Neuronal stem cell (in vitro differentiated cells): Measurements from ENCODE around the gene SEMA3F.

ENCODE experiments used
- DNase-seq: peaks from one replicate; pipeline ENCODE4 v3.0.0-alpha.2; 2013; ENCODE audit warnings: low spot score
- H2AFZ ChIP-seq: one replicate; pipeline ENCODE4 v1.6.1; 2013; ENCODE audit warnings: mild to moderate bottlenecking, low read length, inconsistent platforms
- H2AK5ac ChIP-seq: 2 replicates; pipeline ENCODE4 v1.6.1; 2013; ENCODE audit warnings: low read depth, mild to moderate bottlenecking, inconsistent platforms, low read length, moderate library complexity, mixed read lengths
- H2BK120ac ChIP-seq: 2 replicates; pipeline ENCODE4 v1.6.1; 2013; ENCODE audit warnings: low read depth, mild to moderate bottlenecking, inconsistent platforms, low read length, moderate library complexity, mixed read lengths
- H2BK12ac ChIP-seq: one replicate; pipeline ENCODE4 v1.6.1; 2013; ENCODE audit warnings: low read length, inconsistent platforms
- H2BK15ac ChIP-seq: 2 replicates; pipeline ENCODE4 v1.6.1; 2013; ENCODE audit warnings: mild to moderate bottlenecking, low read length, inconsistent platforms, mixed read lengths
- H2BK5ac ChIP-seq: one replicate; pipeline ENCODE4 v1.6.1; 2013; ENCODE audit warnings: inconsistent platforms, mild to moderate bottlenecking, low read length, moderate library complexity
- H3K14ac ChIP-seq: one replicate; pipeline ENCODE4 v1.6.1; 2013; ENCODE audit warnings: low read length, inconsistent platforms
- H3K18ac ChIP-seq: 2 replicates; pipeline ENCODE4 v1.6.1; 2013; ENCODE audit warnings: low read length, inconsistent platforms
- H3K23ac ChIP-seq: 2 replicates; pipeline ENCODE4 v1.6.1; 2013; ENCODE audit warnings: low read depth, mild to moderate bottlenecking, mixed read lengths, low read length, inconsistent platforms; ENCODE audit not compliant: poor library complexity
- H3K27ac ChIP-seq: replicated peaks from 3 replicates; pipeline ENCODE4 v1.5.1; 2013; ENCODE audit warnings: low read length, inconsistent platforms
- H3K27me3 ChIP-seq, 3 experiments: 2 replicates each; pipeline ENCODE4 v1.6.1; 2013; ENCODE audit warnings: low read length in 3 of 3, mild to moderate bottlenecking in 2 of 3, inconsistent platforms in 1 of 3, low read depth in 1 of 3, mixed read lengths in 1 of 3, moderate library complexity in 1 of 3; ENCODE audit not compliant: control insufficient read depth in 3 of 3, insufficient read depth in 3 of 3
- H3K36me3 ChIP-seq, 2 donors: replicated peaks in 1 of 2; 2 replicates each; pipeline ENCODE4 v1.6.1; 2013; ENCODE audit warnings: low read length in 2 of 2; ENCODE audit not compliant: control insufficient read depth in 2 of 2, insufficient read depth in 2 of 2
- H3K4ac ChIP-seq: 2 replicates; pipeline ENCODE4 v1.6.1; 2013; ENCODE audit warnings: inconsistent platforms, mild to moderate bottlenecking, low read length, moderate library complexity
- H3K4me1 ChIP-seq, 2 donors: 1 replicate in 1 of 2; 2 replicates in 1 of 2; pipeline ENCODE4 v1.6.1; 2013; ENCODE audit warnings: low read length in 2 of 2, low read depth in 1 of 2; ENCODE audit not compliant: control insufficient read depth in 2 of 2, insufficient read depth in 1 of 2
- H3K4me2 ChIP-seq: one replicate; pipeline ENCODE4 v1.6.1; 2013; ENCODE audit warnings: mild to moderate bottlenecking, low read length, inconsistent platforms; ENCODE audit not compliant: insufficient read depth, poor library complexity, severe bottlenecking
- H3K4me3 ChIP-seq, 2 donors: 2 replicates each; pipeline ENCODE4 v1.5.1; 2013; ENCODE audit warnings: low read length in 2 of 2, mild to moderate bottlenecking in 2 of 2, inconsistent platforms in 1 of 2, moderate library complexity in 1 of 2
- H3K79me1 ChIP-seq: one replicate; pipeline ENCODE4 v1.6.1; 2013; ENCODE audit warnings: low read depth, mild to moderate bottlenecking, inconsistent platforms, low read length, moderate library complexity
- H3K9ac ChIP-seq: one replicate; pipeline ENCODE4 v1.6.1; 2013; ENCODE audit warnings: mild to moderate bottlenecking, low read depth, low read length, inconsistent platforms; ENCODE audit not compliant: poor library complexity
- H3K9me3 ChIP-seq, 2 donors: replicated peaks in 1 of 2; 2 replicates each; pipeline versions ENCODE3 to v1.6.1; 2013; ENCODE audit warnings: low read length in 2 of 2, mild to moderate bottlenecking in 2 of 2, inconsistent platforms in 1 of 2, low read depth in 1 of 2, mixed read lengths in 1 of 2, moderate library complexity in 1 of 2; ENCODE audit not compliant: control insufficient read depth in 2 of 2, insufficient read depth in 1 of 2
- H4K8ac ChIP-seq: one replicate; pipeline ENCODE4 v1.6.1; 2013; ENCODE audit warnings: low read depth, mild to moderate bottlenecking, inconsistent platforms, low read length, moderate library complexity
- H4K91ac ChIP-seq: one replicate; pipeline ENCODE4 v1.6.1; 2013; ENCODE audit warnings: low read length, low read depth, mild to moderate bottlenecking, inconsistent platforms; ENCODE audit not compliant: poor library complexity
- WGBS, 2 donors: extraction: QIAGEN DNeasy Blood & Tissue Kit; methylation state at CpG; one replicate each; pipeline ENCODE4 v1.1.7; 2013; ENCODE audit warnings: missing lambda C conversion rate in 2 of 2, mixed read lengths in 1 of 2; ENCODE audit not compliant: insufficient read length in 2 of 2, insufficient replicate concordance in 1 of 2; ENCODE audit errors: extremely low coverage in 2 of 2; 5-methylcytosine and 5-hydroxymethylcytosine counted together

Gene SEMA3F

GRCh38 chr3:50126287-50127211 is 28.6 kb upstream of the SEMA3F start:
- Histone ChIP-seq H2BK5ac (peak overlapping the region; percentile 97), H4K91ac (peak overlapping the region; percentile 94), H3K79me1 (no peaks in the 10 kb centered on the region), H3K14ac (peak overlapping the region; percentile 14), H3K4me3 (no peak overlapping the region), H3K4me2 (no peak overlapping the region), H2AK5ac (peak overlapping the region; percentile 99), H3K9me3 (no peaks in the 10 kb centered on the region), H3K4ac (peak overlapping the region; percentile 87), H3K36me3 (no peaks in the 10 kb centered on the region), H2AFZ (peak overlapping the region; percentile 82), H2BK120ac (peak overlapping the region; percentile 85), H3K23ac (no peak overlapping the region), H2BK12ac (peak overlapping the region; percentile 47), H3K27ac (peak overlapping the region; percentile 64), H3K18ac (peak overlapping the region; percentile 81), H4K8ac (no peak overlapping the region), H3K4me1 (peaks cover 24 to 32% of the 10 kb centered on the region in 2 donors), H2BK15ac (peak overlapping the region; percentile 80), H3K9ac (no peak overlapping the region), H3K27me3 (peaks cover 0 to 2% (median 0%) of the 10 kb centered on the region in 3 experiments)
- no CpG with 5 or more reads among the region's 16 CpGs for WGBS, 2 donors
- no peak for DNase-seq

GRCh38 chr3:50127251-50127691 is 27.9 kb upstream of the SEMA3F start:
- Histone ChIP-seq H3K36me3 (no peaks in the 10 kb centered on the region), H3K4me2 (no peak overlapping the region), H2BK5ac (peak overlapping the region; percentile 97), H2BK12ac (no peak overlapping the region), H2AK5ac (peak overlapping the region; percentile 99), H3K4ac (no peak overlapping the region), H3K27ac (no peak overlapping the region), H3K79me1 (no peaks in the 10 kb centered on the region), H4K8ac (no peak overlapping the region), H3K9me3 (no peaks in the 10 kb centered on the region), H4K91ac (peak overlapping the region; percentile 56), H3K9ac (no peak overlapping the region), H3K14ac (no peak overlapping the region), H3K4me1 (peaks cover 24 to 32% of the 10 kb centered on the region in 2 donors), H2BK15ac (peak overlapping the region; percentile 80), H3K4me3 (no peak overlapping the region), H3K18ac (peak overlapping the region; percentile 73), H3K27me3 (peaks cover 0 to 4% (median 0%) of the 10 kb centered on the region in 3 experiments), H2BK120ac (no peak overlapping the region), H3K23ac (no peak overlapping the region), H2AFZ (peak overlapping the region; percentile 82)
- DNase-seq, result no peak
- WGBS, 2 donors, result no CpG with 5 or more reads among the region's 8 CpGs

GRCh38 chr3:50128001-50128400 is 27.1 kb upstream of the SEMA3F start:
- peak overlapping the region; percentile 99 for H2BK12ac ChIP-seq
- no peak overlapping the region for H2BK120ac ChIP-seq
- no peak overlapping the region for H3K9ac ChIP-seq
- H3K9me3 ChIP-seq, result no peaks in the 10 kb centered on the region
- DNase-seq, result no peak
- no peak overlapping the region for H3K27ac ChIP-seq
- no CpG with 5 or more reads among the region's 4 CpGs for WGBS, 2 donors
- H2AFZ ChIP-seq, result no peak overlapping the region
- no peak overlapping the region for H4K8ac ChIP-seq
- H2BK15ac ChIP-seq, result peak overlapping the region; percentile 91
- no peaks in the 10 kb centered on the region for H3K36me3 ChIP-seq
- H2BK5ac ChIP-seq, result no peak overlapping the region
- peak overlapping the region; percentile 78 for H3K4ac ChIP-seq
- H3K79me1 ChIP-seq, result no peaks in the 10 kb centered on the region
- H3K23ac ChIP-seq, result peak overlapping the region; percentile 59
- peak overlapping the region; percentile 99 for H2AK5ac ChIP-seq
- H3K14ac ChIP-seq, result no peak overlapping the region
- H3K4me1 ChIP-seq, result peaks cover 24 to 37% of the 10 kb centered on the region in 2 donors
- no peak overlapping the region for H3K4me2 ChIP-seq
- H3K4me3 ChIP-seq, result no peak overlapping the region
- peak overlapping the region; percentile 91 for H3K18ac ChIP-seq
- H3K27me3 ChIP-seq, result peaks cover 0 to 4% (median 0%) of the 10 kb centered on the region in 3 experiments
- H4K91ac ChIP-seq, result no peak overlapping the region

- Histone ChIP-seq H4K8ac (no peak overlapping the region), H4K91ac (no peak overlapping the region), H3K27me3 (peaks cover 0 to 11% (median 0%) of the 10 kb centered on the region in 3 experiments), H2BK5ac (no peak overlapping the region), H2BK120ac (no peak overlapping the region), H3K4me3 (no peak overlapping the region), H3K18ac (peak overlapping the region; percentile 4), H3K23ac (no peak overlapping the region), H2BK15ac (no peak overlapping the region), H3K9ac (no peak overlapping the region), H3K9me3 (no peaks in the 10 kb centered on the region), H3K79me1 (no peaks in the 10 kb centered on the region), H2AFZ (no peak overlapping the region), H2AK5ac (peak overlapping the region; percentile 53), H2BK12ac (no peak overlapping the region), H3K4me1 (peaks cover 15 to 23% of the 10 kb centered on the region in 2 donors), H3K14ac (no peak overlapping the region), H3K27ac (no peak overlapping the region), H3K36me3 (no peaks in the 10 kb centered on the region), H3K4me2 (no peak overlapping the region), H3K4ac (no peak overlapping the region)
- DNase-seq, result no peak
- no CpG with 5 or more reads among the region's 2 CpGs for WGBS, 2 donors
Measured at GRCh38 chr3:50130436-50130835, 24.7 kb upstream of the SEMA3F start.
